Glutamatergic neuron (in vitro differentiated cells): Measurements from ENCODE around the gene FSCB. TPM values are rescaled to one million over a fixed set of nuclear protein-coding genes. Genes with fewer than 3 reads are reported as not detected.

Source experiments
- DNase-seq: peaks from one replicate; pipeline ENCODE4 v3.0.0; 2022
- H3K27ac Mint-ChIP-seq: one replicate; pipeline ENCODE4 v1.8.0; 2020; ENCODE audit warnings: mild to moderate bottlenecking, mixed read lengths, inconsistent platforms; ENCODE audit not compliant: unreplicated experiment
- H3K27me3 Mint-ChIP-seq: one replicate; pipeline ENCODE4 v1.8.0; 2020; ENCODE audit warnings: mild to moderate bottlenecking, moderate library complexity, mixed read lengths, inconsistent platforms; ENCODE audit not compliant: unreplicated experiment
- H3K36me3 Mint-ChIP-seq: one replicate; pipeline ENCODE4 v1.8.0; 2020; ENCODE audit warnings: mild to moderate bottlenecking, mixed read lengths, inconsistent platforms; ENCODE audit not compliant: unreplicated experiment
- H3K4me1 Mint-ChIP-seq: one replicate; pipeline ENCODE4 v1.8.0; 2020; ENCODE audit warnings: mild to moderate bottlenecking, low read depth, mixed read lengths, inconsistent platforms; ENCODE audit not compliant: unreplicated experiment
- H3K4me3 Mint-ChIP-seq: one replicate; pipeline ENCODE4 v1.8.0; 2020; ENCODE audit warnings: mild to moderate bottlenecking, mixed read lengths, inconsistent platforms; ENCODE audit not compliant: unreplicated experiment
- H3K9me3 Mint-ChIP-seq: one replicate; pipeline ENCODE4 v1.8.0; 2020; ENCODE audit warnings: mild to moderate bottlenecking, moderate library complexity, mixed read lengths, inconsistent platforms; ENCODE audit not compliant: unreplicated experiment
- CTCF ChIP-seq: fragments of 200-600 bp; sonication (generic); IDR thresholded peaks from one replicate; pipeline ENCODE4 v1.5.0; 2021; ENCODE audit not compliant: partially characterized antibody, unreplicated experiment
- long read RNA-seq: library from polyadenylated mRNA; unstranded; transcript quantifications from one replicate; pipeline ENCODE4 v2.0.0, GENCODE V29; 2020; ENCODE audit not compliant: unreplicated experiment
- total RNA-seq: library from RNA; stranded (reverse); fragmentation: NEBNext Ultra II Directional; extraction: Animal tissue kit (Norgen Biotek cat#: 25700); gene quantifications from one replicate; pipeline ENCODE4 v1.2.1, GENCODE V29; 2021; ENCODE audit not compliant: unreplicated experiment

FSCB gene
- total RNA-seq = not detected
- long read RNA-seq = 0 reads

GRCh38 chr14:44507183-44507582 lies at the start of gene FSCB:
Gene FSCB, minus strand, starts transcription at chr14:44507283. Its CDS starts 296 bp downstream, at chr14:44506987.
- no peak for TF ChIP-seq CTCF
- Mint-ChIP-seq H3K9me3 (no peaks in the 10 kb centered on the region), H3K27me3 (no peaks in the 10 kb centered on the region), H3K36me3 (no peaks in the 10 kb centered on the region), H3K4me1 (no peaks in the 10 kb centered on the region), H3K4me3 (no peak within 1 kb of the TSS), H3K27ac (no peak within 1 kb of the TSS)
- no peak for DNase-seq

- Mint-ChIP-seq H3K27ac (no peak overlapping the region), H3K9me3 (no peaks in the 10 kb centered on the region), H3K27me3 (no peaks in the 10 kb centered on the region), H3K4me3 (no peak overlapping the region), H3K4me1 (peaks cover 5% of the 10 kb centered on the region), H3K36me3 (no peaks in the 10 kb centered on the region)
- TF ChIP-seq CTCF = no peak
- no peak for DNase-seq
These were observed 24.6 kb upstream of the FSCB start for GRCh38 chr14:44531658-44532057.

GRCh38 chr14:44530475-44530874 lies 23.4 kb upstream of the FSCB start:
- no peak overlapping the region for H3K27ac Mint-ChIP-seq
- no peak for DNase-seq
- no peak overlapping the region for H3K4me3 Mint-ChIP-seq
- H3K4me1 Mint-ChIP-seq = peaks cover 5% of the 10 kb centered on the region
- H3K27me3 Mint-ChIP-seq = no peaks in the 10 kb centered on the region
- TF ChIP-seq CTCF = no peak
- no peaks in the 10 kb centered on the region for H3K9me3 Mint-ChIP-seq
- no peaks in the 10 kb centered on the region for H3K36me3 Mint-ChIP-seq

- Mint-ChIP-seq H3K4me1 (peaks cover 5% of the 10 kb centered on the region), H3K27me3 (no peaks in the 10 kb centered on the region), H3K36me3 (no peaks in the 10 kb centered on the region), H3K4me3 (no peak overlapping the region), H3K27ac (no peak overlapping the region), H3K9me3 (no peaks in the 10 kb centered on the region)
- no peak for TF ChIP-seq CTCF
- DNase-seq = no peak
These were observed 21.9 kb upstream of the FSCB start for GRCh38 chr14:44529026-44529425.

- Mint-ChIP-seq H3K4me3 (no peak overlapping the region), H3K4me1 (peaks cover 5% of the 10 kb centered on the region), H3K36me3 (no peaks in the 10 kb centered on the region), H3K27me3 (no peaks in the 10 kb centered on the region), H3K27ac (no peak overlapping the region), H3K9me3 (no peaks in the 10 kb centered on the region)
- TF ChIP-seq CTCF = no peak
- DNase-seq = no peak
These were observed 21.1 kb upstream of the FSCB start for GRCh38 chr14:44528180-44528579.
